A549 (cell line): ENCODE measurements around the gene MUC6. TPM values are rescaled to one million over a fixed set of nuclear protein-coding genes. Genes with fewer than 3 reads are reported as not detected.

Source experiments
- ATAC-seq, 2 experiments: fragments of 200-7000 bp in 1 of 2; fragments of >200 bp in 1 of 2; cut with Nextera tagmentation in 1 of 2; cut with Tn5 transposase in 1 of 2; 3 replicates each; pipeline versions ENCODE4 v1.8.0 to v1.9.1; 2018 to 2020; ENCODE audit warnings: mild to moderate bottlenecking in 1 of 2, moderate library complexity in 1 of 2
- CTCF ChIA-PET: fragments of 300-600 bp; sonication (Branson Sonifier 250); formaldehyde crosslinking; extraction: SDS; loops from one replicate; lab custom pipeline; 2021; ENCODE audit warnings: antibody characterized with exemption, inconsistent platforms; lab: Yijun Ruan, JAX
- POLR2A ChIA-PET: fragments of 350-600 bp; formaldehyde crosslinking; extraction: SDS; loops from one replicate; lab custom pipeline; 2021; ENCODE audit warnings: antibody characterized with exemption, inconsistent platforms; lab: Yijun Ruan, JAX
- DNase-seq, 2 experiments: peaks; one replicate each; pipeline versions ENCODE4 v3.0.0 to v3.0.0-alpha.2; 2011 to 2016; ENCODE audit warnings: low read depth in 1 of 2, low spot score in 1 of 2
- FAIRE-seq: peaks from 2 replicates; lab custom pipeline; 2011; peaks lifted over from hg19 to GRCh38; lab: Jason Lieb, UNC
- H3K27ac ChIP-seq, 2 experiments: fragments of >200 bp; sonication (Bioruptor Twin); formaldehyde crosslinking; 3 replicates each; pipeline ENCODE4 v1.5.1; 2016 to 2017
- H3K4me1 ChIP-seq: fragments of >200 bp; sonication (Bioruptor Twin); formaldehyde crosslinking; 3 replicates; pipeline ENCODE4 v1.6.1; 2016
- H3K4me2 ChIP-seq: fragments of >200 bp; sonication (Bioruptor Twin); formaldehyde crosslinking; 3 replicates; pipeline ENCODE4 v1.6.1; 2016
- H3K4me3 ChIP-seq: fragments of >200 bp; sonication (Bioruptor Twin); formaldehyde crosslinking; 3 replicates; pipeline ENCODE4 v1.5.1; 2016
- H3K9me3 ChIP-seq: fragments of >200 bp; sonication (Bioruptor Twin); formaldehyde crosslinking; 3 replicates; pipeline ENCODE4 v1.6.1; 2016
- CBX8 ChIP-seq: fragments of 200-600 bp; sonication (generic); IDR thresholded peaks from 2 replicates; pipeline ENCODE4 v1.6.1; 2016
- EHMT2 ChIP-seq: fragments of 200-600 bp; sonication (generic); IDR thresholded peaks from 2 replicates; pipeline ENCODE4 v1.6.1; 2016; ENCODE audit warnings: antibody characterized with exemption, low read depth, mild to moderate bottlenecking, moderate library complexity
- ESRRA ChIP-seq: fragments of 150-350 bp; IDR thresholded peaks from 2 replicates; pipeline ENCODE4 v1.6.1; 2014; ENCODE audit warnings: mild to moderate bottlenecking, low read length, borderline replicate concordance
- FOSB ChIP-seq: fragments of 250-450 bp; sonication (Bioruptor Pico); IDR thresholded peaks from 2 replicates; pipeline ENCODE4 v1.5.0; 2020; ENCODE audit warnings: mild to moderate bottlenecking, moderate library complexity
- FOXS1 ChIP-seq: fragments of 250-450 bp; sonication (Bioruptor Pico); IDR thresholded peaks from 2 replicates; pipeline ENCODE4 v1.5.0; 2020; ENCODE audit warnings: mild to moderate bottlenecking, moderate library complexity
- HEYL ChIP-seq: fragments of 250-450 bp; sonication (Bioruptor Pico); IDR thresholded peaks from 2 replicates; pipeline ENCODE4 v1.8.0; 2021; ENCODE audit warnings: mild to moderate bottlenecking, moderate library complexity
- HOXA7 ChIP-seq: fragments of 250-450 bp; sonication (Bioruptor Pico); IDR thresholded peaks from 2 replicates; pipeline ENCODE4 v1.5.0; 2020; ENCODE audit warnings: mild to moderate bottlenecking, moderate library complexity
- HOXB13 ChIP-seq: fragments of 250-450 bp; sonication (Bioruptor Pico); IDR thresholded peaks from 2 replicates; pipeline ENCODE4 v1.5.0; 2020; ENCODE audit warnings: low read depth, mild to moderate bottlenecking, moderate library complexity
- JUNB ChIP-seq: fragments of >200 bp; sonication (Bioruptor Twin); formaldehyde crosslinking; IDR thresholded peaks from 2 replicates; pipeline ENCODE4 v1.6.1; 2016
- KDM5A ChIP-seq: fragments of 200-600 bp; sonication (generic); IDR thresholded peaks from 2 replicates; pipeline ENCODE4 v1.6.1; 2016; ENCODE audit warnings: antibody characterized with exemption, mild to moderate bottlenecking
- RAD21 ChIP-seq, 2 experiments: fragments of >200 bp in 1 of 2; sonication (Bioruptor Twin) in 1 of 2; formaldehyde crosslinking in 1 of 2; IDR thresholded peaks in 1 of 2; conservative IDR thresholded peaks in 1 of 2; 2 replicates in 1 of 2; 3 replicates in 1 of 2; pipeline ENCODE4 v1.6.1; 2012 to 2018; ENCODE audit warnings: inconsistent platforms in 1 of 2
- RCOR1 ChIP-seq: fragments of 150-350 bp; IDR thresholded peaks from 2 replicates; pipeline ENCODE4 v1.6.1; 2014; ENCODE audit warnings: antibody characterized with exemption, low read length, low read depth
- RFX5 ChIP-seq: fragments of 450-650 bp; IDR thresholded peaks from 2 replicates; pipeline ENCODE4 v1.7.1; 2014; ENCODE audit warnings: antibody characterized with exemption, mild to moderate bottlenecking, moderate library complexity
- RNF2 ChIP-seq: fragments of 200-600 bp; sonication (generic); IDR thresholded peaks from 2 replicates; pipeline ENCODE4 v1.6.1; 2016; ENCODE audit warnings: low read depth, mild to moderate bottlenecking, antibody characterized with exemption, moderate library complexity, borderline replicate concordance
- TFCP2L1 ChIP-seq: fragments of 250-450 bp; sonication (Bioruptor Pico); IDR thresholded peaks from 2 replicates; pipeline ENCODE4 v1.5.0; 2021; ENCODE audit warnings: mild to moderate bottlenecking
- TP53 ChIP-seq: fragments of 250-450 bp; sonication (Bioruptor Pico); IDR thresholded peaks from 2 replicates; pipeline ENCODE4 v1.5.0; 2021; ENCODE audit warnings: mild to moderate bottlenecking, moderate library complexity
- ZC3H11A ChIP-seq: fragments of 450-650 bp; IDR thresholded peaks from 2 replicates; pipeline ENCODE4 v1.6.1; 2014; ENCODE audit warnings: antibody characterized with exemption, mild to moderate bottlenecking
- ZFP36 ChIP-seq: fragments of 450-650 bp; IDR thresholded peaks from 2 replicates; pipeline ENCODE4 v1.6.1; 2014; ENCODE audit warnings: borderline replicate concordance; ENCODE audit not compliant: partially characterized antibody
- ZSCAN20 ChIP-seq: fragments of 250-450 bp; sonication (Bioruptor Pico); IDR thresholded peaks from 2 replicates; pipeline ENCODE4 v1.8.0; 2022; ENCODE audit warnings: mild to moderate bottlenecking, moderate library complexity
- WGBS: methylation state at CpG from one replicate; pipeline ENCODE4 v1.1.6; 2017; ENCODE audit errors: missing lambda C conversion rate; 5-methylcytosine and 5-hydroxymethylcytosine counted together
- polyA plus RNA-seq, 4 experiments: library from polyadenylated mRNA; depleted of rRNA in 3 of 4; stranded (reverse); fragments of >200 nt; fragmentation: RNase III in 1 of 4; extraction: RNeasy Plus Mini Kit Qiagen cat#74134 plus additional on column Dnase treatment in 1 of 4; gene quantifications; 2 replicates in 3 of 4; 3 replicates in 1 of 4; pipeline ENCODE4 v1.2.3, GENCODE V29; 2011 to 2017
- TF ChIP-seq, protein P1 (sequence below): fragments of >200 bp; sonication (Bioruptor Twin); formaldehyde crosslinking; IDR thresholded peaks from 3 replicates; pipeline ENCODE4 v1.6.1; 2016
- TF ChIP-seq, protein P2 (sequence below): fragments of 200-600 bp; sonication (generic); IDR thresholded peaks from 2 replicates; pipeline ENCODE4 v1.6.1; 2016; ENCODE audit warnings: antibody characterized with exemption, mild to moderate bottlenecking, moderate library complexity
- TF ChIP-seq, protein P3 (sequence below): IDR thresholded peaks from 2 replicates; pipeline ENCODE4 v1.6.1; 2012

Gene MUC6
- polyA plus RNA-seq, 2 of the 4 experiments (the other 2 are of a cell fraction): not detected

DNA sequence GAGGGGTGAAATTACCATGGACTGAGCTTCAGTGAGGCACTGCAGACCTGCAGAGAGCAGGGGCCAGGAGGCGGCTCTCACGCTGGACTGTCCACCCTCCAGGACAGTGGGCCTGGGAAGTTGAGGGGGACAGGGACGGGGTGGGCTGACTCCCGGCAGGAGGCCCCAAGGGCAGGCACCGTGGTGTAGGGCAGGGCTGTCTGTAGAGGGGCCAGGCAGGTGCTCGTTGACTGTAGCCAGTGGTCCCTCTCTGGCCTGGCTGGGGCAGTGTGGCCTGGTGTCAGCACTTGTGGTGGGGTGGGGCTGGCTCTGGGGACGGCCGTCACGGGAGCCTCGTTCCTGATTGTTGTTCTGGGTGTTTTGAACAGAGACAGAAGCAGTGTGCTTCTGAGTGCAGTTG lies 46.4 kb downstream of the MUC6 start:
- DNase-seq (no peak), ATAC-seq (no peak), FAIRE-seq (no peak)
- Histone ChIP-seq H3K9me3 (no peaks in the 10 kb centered on the region), H3K4me1 (no peaks in the 10 kb centered on the region), H3K27ac (no peak overlapping the region), H3K4me2 (no peak overlapping the region), H3K4me3 (no peak overlapping the region)
- TF ChIP-seq JUNB (no peak), EHMT2 (no peak)
- CTCF ChIA-PET: interaction anchor here (1.5 kb wide), 1 partner anchor 9 kb away, joined by 4 read pairs; no protein-coding TSS in a partner anchor
- WGBS: 90% methylated on average over 10 of the region's 10 CpGs
- POLR2A ChIA-PET: no interaction called here

DNA sequence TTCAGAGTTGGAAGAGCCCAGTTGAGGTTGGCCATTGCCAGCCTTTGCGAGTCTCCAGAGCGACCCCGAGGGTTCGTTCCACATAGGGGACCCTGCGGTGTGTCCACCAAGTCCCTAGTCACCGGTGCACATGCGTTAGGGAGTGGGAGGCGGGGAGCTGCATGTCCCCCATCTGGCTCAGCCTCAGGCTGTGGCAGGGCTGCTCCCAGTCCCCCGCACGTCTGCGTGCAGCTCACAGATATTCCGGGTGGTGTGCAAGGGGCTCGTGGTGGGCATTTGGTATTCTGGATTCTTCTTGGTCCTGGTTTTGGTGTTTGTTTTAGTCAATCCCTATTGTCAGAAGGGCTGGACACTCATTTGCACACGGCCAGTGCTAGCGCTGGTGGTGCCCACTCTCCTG lies 48.8 kb downstream of the MUC6 start:
- 93% methylated on average over 15 of the region's 15 CpGs for whole genome bisulfite sequencing
- Histone ChIP-seq H3K27ac (no peak overlapping the region), H3K4me1 (no peaks in the 10 kb centered on the region), H3K9me3 (no peaks in the 10 kb centered on the region), H3K4me2 (no peak overlapping the region), H3K4me3 (no peak overlapping the region)
- ChIA-PET CTCF (interaction anchor here (1.4 kb wide), 1 partner anchor 43 kb away, joined by 3 read pairs; no protein-coding TSS in a partner anchor), POLR2A (no interaction called here)
- FAIRE-seq: no peak
- no peak for DNase-seq
- TF ChIP-seq ZSCAN20: no peak
- no peak for TF ChIP-seq RCOR1
- no peak for ATAC-seq

DNA sequence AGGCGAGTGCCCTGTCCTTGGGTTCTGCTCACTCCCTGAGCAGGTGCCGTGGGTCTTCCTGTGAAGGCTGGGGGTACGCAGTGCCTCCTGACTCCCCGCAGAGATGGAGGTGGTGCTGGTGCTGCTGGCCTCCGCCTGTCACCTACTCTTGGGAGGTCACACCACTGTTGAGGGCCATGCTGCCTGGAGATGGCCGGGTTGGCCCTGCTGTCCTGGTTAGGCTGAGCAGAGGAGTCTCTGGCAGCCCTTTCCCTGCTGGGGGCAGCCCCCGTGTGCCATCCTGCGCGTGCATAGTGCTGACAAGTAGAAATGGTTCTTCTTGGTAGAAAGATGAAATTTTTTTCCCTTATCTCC lies 49.6 kb downstream of the MUC6 start:
- 94% methylated on average over 8 of the region's 9 CpGs for WGBS
- ChIA-PET POLR2A (no interaction called here), CTCF (no interaction called here)
- no peaks in the 10 kb centered on the region for H3K4me1 ChIP-seq
- no peak for ATAC-seq
- no peak for DNase-seq
- H3K4me2 ChIP-seq: no peak overlapping the region
- no peak overlapping the region for H3K4me3 ChIP-seq
- FAIRE-seq: no peak
- H3K27ac ChIP-seq: no peak overlapping the region
- no peaks in the 10 kb centered on the region for H3K9me3 ChIP-seq
- no peak for TF ChIP-seq HEYL
- TF ChIP-seq, protein P1, sequence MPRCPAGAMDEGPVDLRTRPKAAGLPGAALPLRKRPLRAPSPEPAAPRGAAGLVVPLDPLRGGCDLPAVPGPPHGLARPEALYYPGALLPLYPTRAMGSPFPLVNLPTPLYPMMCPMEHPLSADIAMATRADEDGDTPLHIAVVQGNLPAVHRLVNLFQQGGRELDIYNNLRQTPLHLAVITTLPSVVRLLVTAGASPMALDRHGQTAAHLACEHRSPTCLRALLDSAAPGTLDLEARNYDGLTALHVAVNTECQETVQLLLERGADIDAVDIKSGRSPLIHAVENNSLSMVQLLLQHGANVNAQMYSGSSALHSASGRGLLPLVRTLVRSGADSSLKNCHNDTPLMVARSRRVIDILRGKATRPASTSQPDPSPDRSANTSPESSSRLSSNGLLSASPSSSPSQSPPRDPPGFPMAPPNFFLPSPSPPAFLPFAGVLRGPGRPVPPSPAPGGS: no peak
- TF ChIP-seq RAD21 (conservative IDR thresholded peaks at IDR 0.05 in 1 of 2, IDR thresholded peaks at IDR 0.05 in 1 of 2): no peak
- no peak for TF ChIP-seq HOXB13
- no peak for TF ChIP-seq RFX5
- TF ChIP-seq KDM5A: no peak
- TF ChIP-seq FOSB (CRISPR knock-in tag): no peak
- TF ChIP-seq, protein P2, sequence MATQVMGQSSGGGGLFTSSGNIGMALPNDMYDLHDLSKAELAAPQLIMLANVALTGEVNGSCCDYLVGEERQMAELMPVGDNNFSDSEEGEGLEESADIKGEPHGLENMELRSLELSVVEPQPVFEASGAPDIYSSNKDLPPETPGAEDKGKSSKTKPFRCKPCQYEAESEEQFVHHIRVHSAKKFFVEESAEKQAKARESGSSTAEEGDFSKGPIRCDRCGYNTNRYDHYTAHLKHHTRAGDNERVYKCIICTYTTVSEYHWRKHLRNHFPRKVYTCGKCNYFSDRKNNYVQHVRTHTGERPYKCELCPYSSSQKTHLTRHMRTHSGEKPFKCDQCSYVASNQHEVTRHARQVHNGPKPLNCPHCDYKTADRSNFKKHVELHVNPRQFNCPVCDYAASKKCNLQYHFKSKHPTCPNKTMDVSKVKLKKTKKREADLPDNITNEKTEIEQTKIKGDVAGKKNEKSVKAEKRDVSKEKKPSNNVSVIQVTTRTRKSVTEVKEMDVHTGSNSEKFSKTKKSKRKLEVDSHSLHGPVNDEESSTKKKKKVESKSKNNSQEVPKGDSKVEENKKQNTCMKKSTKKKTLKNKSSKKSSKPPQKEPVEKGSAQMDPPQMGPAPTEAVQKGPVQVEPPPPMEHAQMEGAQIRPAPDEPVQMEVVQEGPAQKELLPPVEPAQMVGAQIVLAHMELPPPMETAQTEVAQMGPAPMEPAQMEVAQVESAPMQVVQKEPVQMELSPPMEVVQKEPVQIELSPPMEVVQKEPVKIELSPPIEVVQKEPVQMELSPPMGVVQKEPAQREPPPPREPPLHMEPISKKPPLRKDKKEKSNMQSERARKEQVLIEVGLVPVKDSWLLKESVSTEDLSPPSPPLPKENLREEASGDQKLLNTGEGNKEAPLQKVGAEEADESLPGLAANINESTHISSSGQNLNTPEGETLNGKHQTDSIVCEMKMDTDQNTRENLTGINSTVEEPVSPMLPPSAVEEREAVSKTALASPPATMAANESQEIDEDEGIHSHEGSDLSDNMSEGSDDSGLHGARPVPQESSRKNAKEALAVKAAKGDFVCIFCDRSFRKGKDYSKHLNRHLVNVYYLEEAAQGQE: no peak
- TF ChIP-seq TFCP2L1: no peak
- no peak for TF ChIP-seq ZC3H11A
- TF ChIP-seq ESRRA: no peak
- TF ChIP-seq, protein P3, sequence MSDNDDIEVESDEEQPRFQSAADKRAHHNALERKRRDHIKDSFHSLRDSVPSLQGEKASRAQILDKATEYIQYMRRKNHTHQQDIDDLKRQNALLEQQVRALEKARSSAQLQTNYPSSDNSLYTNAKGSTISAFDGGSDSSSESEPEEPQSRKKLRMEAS: no peak
- no peak for TF ChIP-seq FOXS1
- no peak for TF ChIP-seq HOXA7 (CRISPR knock-in tag)
- no peak for TF ChIP-seq CBX8
- TF ChIP-seq TP53 (CRISPR knock-in tag): no peak
- TF ChIP-seq RNF2: no peak
- TF ChIP-seq ZFP36: no peak
